GM18508 (cell line): ENCODE data around the gene HMCN2.

Source experiments
- ATAC-seq: cut with Tn5 transposase; IDR thresholded peaks from one replicate; pipeline ENCODE4 v1.9.1; 2021; ENCODE audit warnings: moderate number of reproducible peaks; ENCODE audit not compliant: insufficient read depth, unreplicated experiment

Gene HMCN2

GRCh38 chr9:130287736-130288135 lies 22.2 kb downstream of the HMCN2 start:
- ATAC-seq = no peak

- no peak for ATAC-seq
Observed at GRCh38 chr9:130288393-130288792, 22.8 kb downstream of the HMCN2 start.

GRCh38 chr9:130288926-130289690 lies 23.5 kb downstream of the HMCN2 start:
- ATAC-seq = no peak

GRCh38 chr9:130289711-130290241 lies 24.2 kb downstream of the HMCN2 start:
- ATAC-seq = no peak

- ATAC-seq = no peak
Observed at GRCh38 chr9:130290291-130291181, 25.0 kb downstream of the HMCN2 start.

GRCh38 chr9:130291474-130291873 lies 25.9 kb downstream of the HMCN2 start:
- ATAC-seq = no peak

- no peak for ATAC-seq
Observed at GRCh38 chr9:130292106-130292505, 26.5 kb downstream of the HMCN2 start.

GRCh38 chr9:130294664-130295063 lies 29.1 kb downstream of the HMCN2 start:
- no peak for ATAC-seq

- ATAC-seq = no peak
Observed at GRCh38 chr9:130295431-130295830, 29.9 kb downstream of the HMCN2 start.

GRCh38 chr9:130295945-130296782 lies 30.6 kb downstream of the HMCN2 start:
- no peak for ATAC-seq

- ATAC-seq = no peak
Observed at GRCh38 chr9:130296783-130297055, 31.2 kb downstream of the HMCN2 start.

- no peak for ATAC-seq
Observed at GRCh38 chr9:130297371-130297770, 31.8 kb downstream of the HMCN2 start.

- ATAC-seq = no peak
Observed at GRCh38 chr9:130298662-130299279, 33.2 kb downstream of the HMCN2 start.

- no peak for ATAC-seq
Observed at GRCh38 chr9:130299785-130300615, 34.4 kb downstream of the HMCN2 start.

GRCh38 chr9:130300739-130301138 lies 35.2 kb downstream of the HMCN2 start:
- ATAC-seq = no peak

GRCh38 chr9:130301483-130302286 lies 36.1 kb downstream of the HMCN2 start:
- no peak for ATAC-seq

- no peak for ATAC-seq
Observed at GRCh38 chr9:130302785-130303612, 37.4 kb downstream of the HMCN2 start.

GRCh38 chr9:130303613-130304055 lies 38.1 kb downstream of the HMCN2 start:
- no peak for ATAC-seq
